ENCODE results near the gene PCMTD2. TPM values are rescaled to one million over a fixed set of nuclear protein-coding genes. Genes with fewer than 3 reads are reported as not detected.

PCMTD2 gene
- total RNA-seq, 4 donors from 2014 or later, result 34.5 to 90.8 (median 46.9) TPM

GRCh38 chr20:64247307-64247618 lies 8.3 kb upstream of the PCMTD2 start:
- Histone ChIP-seq H3K27ac (no peak overlapping the region), H3K4me3 (no peak overlapping the region), H3K4me1 (no peaks in the 10 kb centered on the region), H3K9me3 (no peaks in the 10 kb centered on the region), H3K27me3 (no peaks in the 10 kb centered on the region), H3K36me3 (no peaks in the 10 kb centered on the region)
- peak in 1 of 3 donors; percentile 22 for DNase-seq
- no peak for TF ChIP-seq POLR2A (IDR thresholded peaks at IDR 0.05)
- TF ChIP-seq, protein P1, sequence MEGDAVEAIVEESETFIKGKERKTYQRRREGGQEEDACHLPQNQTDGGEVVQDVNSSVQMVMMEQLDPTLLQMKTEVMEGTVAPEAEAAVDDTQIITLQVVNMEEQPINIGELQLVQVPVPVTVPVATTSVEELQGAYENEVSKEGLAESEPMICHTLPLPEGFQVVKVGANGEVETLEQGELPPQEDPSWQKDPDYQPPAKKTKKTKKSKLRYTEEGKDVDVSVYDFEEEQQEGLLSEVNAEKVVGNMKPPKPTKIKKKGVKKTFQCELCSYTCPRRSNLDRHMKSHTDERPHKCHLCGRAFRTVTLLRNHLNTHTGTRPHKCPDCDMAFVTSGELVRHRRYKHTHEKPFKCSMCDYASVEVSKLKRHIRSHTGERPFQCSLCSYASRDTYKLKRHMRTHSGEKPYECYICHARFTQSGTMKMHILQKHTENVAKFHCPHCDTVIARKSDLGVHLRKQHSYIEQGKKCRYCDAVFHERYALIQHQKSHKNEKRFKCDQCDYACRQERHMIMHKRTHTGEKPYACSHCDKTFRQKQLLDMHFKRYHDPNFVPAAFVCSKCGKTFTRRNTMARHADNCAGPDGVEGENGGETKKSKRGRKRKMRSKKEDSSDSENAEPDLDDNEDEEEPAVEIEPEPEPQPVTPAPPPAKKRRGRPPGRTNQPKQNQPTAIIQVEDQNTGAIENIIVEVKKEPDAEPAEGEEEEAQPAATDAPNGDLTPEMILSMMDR (IDR thresholded peaks at IDR 0.05), result no peak

DNA sequence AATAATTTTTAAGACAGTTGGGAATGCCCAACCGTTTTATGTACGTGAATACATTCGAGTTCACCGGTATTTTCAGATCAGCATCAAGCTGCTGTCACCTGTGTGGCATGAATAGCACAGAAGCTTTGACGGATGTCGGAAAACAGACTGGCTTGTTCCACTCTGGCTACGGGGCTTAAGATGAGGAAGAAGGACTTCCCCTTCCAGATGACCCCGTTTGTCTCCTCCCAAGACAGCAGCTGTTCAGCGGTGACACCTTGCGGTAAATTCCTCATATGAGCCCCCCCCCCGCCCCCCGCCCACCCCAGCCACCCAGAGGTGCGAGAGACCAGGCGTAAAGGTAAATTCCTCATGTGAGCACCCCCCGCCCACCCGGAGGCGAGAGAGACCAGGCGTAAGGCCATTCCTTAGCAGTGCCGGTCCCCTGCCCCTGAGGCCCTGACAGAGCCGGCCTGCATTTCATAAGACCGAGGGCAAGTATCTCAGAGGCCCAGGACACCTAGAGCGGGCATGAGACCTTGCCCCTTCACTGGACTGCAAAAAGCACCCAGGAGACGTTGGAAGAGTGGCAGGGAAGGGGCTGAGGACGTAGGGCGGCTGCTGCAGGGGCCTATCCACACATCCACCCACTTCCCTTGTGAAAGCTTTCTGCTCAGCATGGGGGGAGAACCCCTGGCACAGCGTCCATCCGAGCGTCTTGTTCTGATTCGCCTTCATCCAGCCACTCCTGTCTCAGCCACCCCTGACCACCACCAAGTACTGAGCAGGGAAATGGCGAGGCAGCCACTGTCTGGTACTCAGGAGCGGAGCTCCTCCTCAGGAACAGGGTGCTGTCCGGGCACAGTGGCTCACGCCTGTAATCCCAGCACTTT lies 7.3 kb upstream of the PCMTD2 start:
- no peaks in the 10 kb centered on the region for H3K27me3 ChIP-seq

DNA sequence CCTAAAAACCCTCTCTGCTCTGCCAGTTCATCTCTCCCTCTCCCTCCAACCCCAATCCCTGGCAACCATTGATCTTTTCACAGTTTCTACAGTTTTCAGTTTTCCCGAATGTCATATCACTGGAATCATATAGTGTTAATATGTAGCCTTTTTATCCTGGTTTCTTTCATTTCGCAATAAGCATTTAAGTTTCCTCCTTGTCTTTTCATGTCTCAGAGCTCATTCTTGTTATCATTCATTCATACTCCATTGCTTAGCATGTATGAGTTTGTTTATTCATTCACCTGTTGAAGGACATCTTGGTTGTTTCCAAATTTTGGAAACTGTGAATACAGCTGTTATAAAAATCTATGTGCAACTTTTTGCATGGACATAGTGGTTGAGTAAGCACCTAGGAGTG lies 5.5 kb upstream of the PCMTD2 start:
- Histone ChIP-seq H3K4me3 (no peak overlapping the region), H3K27me3 (no peaks in the 10 kb centered on the region), H3K9me3 (no peaks in the 10 kb centered on the region), H3K36me3 (no peaks in the 10 kb centered on the region), H3K27ac (no peak overlapping the region), H3K4me1 (peaks cover 0 to 4% (median under 1%) of the 10 kb centered on the region in 4 donors)
- no peak for DNase-seq
- no peak for TF ChIP-seq POLR2A (IDR thresholded peaks at IDR 0.05)
- TF ChIP-seq, protein P1 (IDR thresholded peaks at IDR 0.05), result no peak

More for the DNA sequence above, 7.3 kb upstream of the PCMTD2 start:
- Histone ChIP-seq H3K4me3 (no peak overlapping the region), H3K36me3 (no peaks in the 10 kb centered on the region), H3K27ac (no peak overlapping the region), H3K4me1 (no peaks in the 10 kb centered on the region), H3K9me3 (no peaks in the 10 kb centered on the region)
- TF ChIP-seq POLR2A (IDR thresholded peaks at IDR 0.05), result no peak
- TF ChIP-seq, protein P1 (IDR thresholded peaks at IDR 0.05), result no peak
- DNase-seq, result peak in 1 of 3 donors; percentile 39

- Histone ChIP-seq H3K4me3 (no peak overlapping the region), H3K27me3 (no peaks in the 10 kb centered on the region), H3K36me3 (no peaks in the 10 kb centered on the region), H3K4me1 (peaks cover 0 to 24% (median 5%) of the 10 kb centered on the region in 4 donors), H3K9me3 (no peaks in the 10 kb centered on the region), H3K27ac (no peak overlapping the region)
- DNase-seq, result no peak
- no peak for TF ChIP-seq POLR2A (IDR thresholded peaks at IDR 0.05)
- TF ChIP-seq, protein P1 (IDR thresholded peaks at IDR 0.05), result no peak
Observed at GRCh38 chr20:64253000-64253383, 2.6 kb upstream of the PCMTD2 start.

DNA sequence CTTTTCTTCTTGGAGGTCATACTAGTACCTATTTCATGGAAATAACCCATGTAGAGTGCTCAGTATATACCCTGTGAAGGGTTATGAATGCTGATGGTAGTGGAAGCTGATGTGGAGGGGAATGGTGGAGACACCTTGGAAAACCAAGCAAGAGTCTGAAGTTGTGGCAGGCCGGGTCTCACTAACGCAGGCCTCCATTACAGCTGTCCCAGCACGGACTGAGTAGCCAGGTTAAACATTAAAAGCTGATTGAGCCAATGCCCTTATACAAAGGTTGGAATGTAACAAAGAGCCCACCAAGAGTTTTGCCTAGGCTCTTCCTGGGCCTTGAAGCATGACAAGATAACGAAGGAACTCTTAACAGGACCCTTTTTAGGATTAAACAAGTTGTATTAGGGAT lies 2.1 kb upstream of the PCMTD2 start:
- Histone ChIP-seq H3K4me1 (peaks cover 0 to 28% (median 5%) of the 10 kb centered on the region in 4 donors), H3K9me3 (no peaks in the 10 kb centered on the region), H3K36me3 (no peaks in the 10 kb centered on the region), H3K27me3 (no peaks in the 10 kb centered on the region), H3K27ac (no peak overlapping the region), H3K4me3 (no peak overlapping the region)
- no peak for TF ChIP-seq POLR2A (IDR thresholded peaks at IDR 0.05)
- TF ChIP-seq, protein P1 (IDR thresholded peaks at IDR 0.05), result no peak
- no peak for DNase-seq
